Endothelial cell of umbilical vein (primary cell): ENCODE results near the gene BACE1-AS.

Experiments
- CTCF ChIP-seq, 2 donors: IDR thresholded peaks; 1 replicate in 1 of 2; 2 replicates in 1 of 2; pipeline ENCODE4 v1.5.1; 2011; ENCODE audit warnings: low read length in 2 of 2, mild to moderate bottlenecking in 2 of 2, moderate library complexity in 2 of 2, control low read depth in 1 of 2, inconsistent platforms in 1 of 2, low read depth in 1 of 2; ENCODE audit not compliant: insufficient read depth in 1 of 2; ENCODE audit errors: extremely low read depth in 1 of 2
- EZH2 ChIP-seq: IDR thresholded peaks from 2 replicates; pipeline ENCODE4 v1.6.1; 2012; ENCODE audit warnings: borderline replicate concordance, low read depth, mild to moderate bottlenecking, moderate library complexity, low read length, inconsistent platforms; ENCODE audit not compliant: severe bottlenecking
- FOS ChIP-seq: IDR thresholded peaks from 2 replicates; pipeline ENCODE4 v1.6.1; 2011; ENCODE audit warnings: mild to moderate bottlenecking, low read length, moderate library complexity, borderline replicate concordance; ENCODE audit not compliant: insufficient read depth
- GATA2 ChIP-seq: IDR thresholded peaks from 2 replicates; pipeline ENCODE4 v1.7.0; 2011; ENCODE audit warnings: low read depth, mild to moderate bottlenecking, moderate library complexity, mixed read lengths, low read length; ENCODE audit not compliant: insufficient read length, insufficient read depth
- JUN ChIP-seq: IDR thresholded peaks from 2 replicates; pipeline ENCODE4 v1.6.1; 2011; ENCODE audit warnings: borderline replicate concordance, low read depth; ENCODE audit not compliant: insufficient read length, insufficient read depth
- MAX ChIP-seq: IDR thresholded peaks from 2 replicates; pipeline ENCODE4 v1.6.1; 2011; ENCODE audit not compliant: insufficient read depth, insufficient read length
- MYC ChIP-seq: IDR thresholded peaks from one replicate; pipeline ENCODE4 v1.6.1; 2011; ENCODE audit warnings: mild to moderate bottlenecking, low read depth, low read length
- POLR2A ChIP-seq: IDR thresholded peaks from 2 replicates; pipeline ENCODE4 v1.6.1; 2012; ENCODE audit warnings: low read depth, mild to moderate bottlenecking, control low read depth, low read length
- POLR2AphosphoS5 ChIP-seq: IDR thresholded peaks from 2 replicates; pipeline ENCODE4 v1.6.1; 2012; ENCODE audit warnings: low read depth, mild to moderate bottlenecking, control low read depth, low read length, moderate library complexity; ENCODE audit not compliant: insufficient read depth

GRCh38 chr11:117284053-117284452, 7.1 kb upstream of the BACE1-AS start:
- TF ChIP-seq CTCF (IDR thresholded peaks at IDR 0.05; ENCODE audit: extremely low read depth in 1 of 2, insufficient read depth in 1 of 2, low read depth in 1 of 2, low read length in 2 of 2) (no peak), POLR2A (no peak), EZH2 (no peak), POLR2AphosphoS5 (no peak), MAX (no peak), MYC (no peak), JUN (no peak), FOS (no peak), GATA2 (no peak)
